ENCODE measurements around the gene ARHGAP24. TPM values are rescaled to one million over a fixed set of nuclear protein-coding genes. Genes with fewer than 3 reads are reported as not detected.
"Not testable (repeated sequence)": the region's sequence is repeated elsewhere in the genome, so short reads cannot be mapped to it uniquely, and the experiment has no call there.

ARHGAP24 gene
- total RNA-seq, 1 experiment from 2014 or later, result 2.8 TPM

DNA sequence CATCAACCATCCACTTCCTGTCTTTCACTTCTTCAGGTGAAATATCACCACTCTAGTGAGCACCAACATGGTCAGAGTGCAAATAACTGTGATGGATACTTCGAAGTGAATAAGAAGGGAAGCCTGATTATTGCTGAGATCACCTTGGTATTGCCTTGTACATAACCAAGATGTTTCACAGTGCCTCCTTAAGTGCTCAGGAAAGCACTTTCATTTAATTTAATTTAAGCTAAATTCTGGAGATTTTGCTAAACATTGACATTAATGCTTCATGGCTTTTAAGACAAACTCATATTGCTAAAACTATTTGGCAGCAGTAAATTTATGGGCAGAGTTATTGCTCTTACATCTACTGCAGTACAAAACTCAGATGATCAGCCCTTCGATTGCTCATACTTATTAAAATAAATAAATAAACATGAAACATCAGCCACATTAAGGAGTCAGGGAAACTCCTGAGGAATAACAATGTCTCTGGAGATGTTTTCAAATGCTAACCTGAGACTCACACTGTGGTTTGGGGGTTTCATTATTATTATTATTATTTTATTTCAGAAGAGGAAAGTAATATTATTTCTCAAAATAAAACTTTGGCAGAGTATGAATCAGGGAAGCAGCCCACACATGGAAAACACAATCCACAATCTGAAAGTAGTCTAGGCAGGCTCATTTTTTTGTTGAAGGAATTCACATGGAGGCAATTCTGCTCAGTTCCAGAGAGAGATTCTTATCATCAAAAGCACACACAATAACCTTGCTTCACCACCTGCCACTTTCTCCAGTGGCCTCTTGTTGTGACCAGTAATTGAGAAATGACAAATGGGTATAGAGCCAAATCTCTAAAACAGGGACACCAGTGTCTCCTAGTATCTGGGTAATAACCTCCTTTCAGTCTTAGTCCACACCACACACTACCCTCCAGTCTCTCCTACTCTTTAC is 540.7 kb downstream of the ARHGAP24 start:
- DNase-seq (ENCODE audit: low read depth), result no peak

GRCh38 chr4:86019362-86019761 is 544.4 kb downstream of the ARHGAP24 start:
- no peak for DNase-seq (ENCODE audit: low read depth)

GRCh38 chr4:86019906-86020305 is 545.0 kb downstream of the ARHGAP24 start:
- DNase-seq (ENCODE audit: low read depth), result no peak

DNA sequence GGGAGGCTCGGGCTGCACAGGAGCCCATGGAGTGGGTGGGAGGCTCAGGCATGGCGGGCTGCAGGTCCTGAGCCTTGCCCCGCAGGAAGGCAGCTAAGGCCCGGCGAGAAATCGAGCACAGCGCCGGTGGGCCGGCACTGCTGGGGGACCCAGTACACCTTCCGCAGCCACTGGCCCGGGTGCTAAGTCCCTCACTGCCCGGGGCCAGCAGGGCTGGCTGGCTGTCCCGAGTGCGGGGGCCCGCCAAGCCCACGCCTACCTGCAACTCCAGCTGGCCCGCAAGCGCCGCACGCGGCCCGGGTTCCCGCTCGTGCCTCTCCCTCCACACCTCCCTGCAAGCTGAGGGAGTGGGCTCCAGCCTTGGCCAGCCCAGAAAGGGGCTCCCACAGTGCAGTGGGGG is 546.7 kb downstream of the ARHGAP24 start:
- DNase-seq (ENCODE audit: low read depth), result not testable (repeated sequence)

DNA sequence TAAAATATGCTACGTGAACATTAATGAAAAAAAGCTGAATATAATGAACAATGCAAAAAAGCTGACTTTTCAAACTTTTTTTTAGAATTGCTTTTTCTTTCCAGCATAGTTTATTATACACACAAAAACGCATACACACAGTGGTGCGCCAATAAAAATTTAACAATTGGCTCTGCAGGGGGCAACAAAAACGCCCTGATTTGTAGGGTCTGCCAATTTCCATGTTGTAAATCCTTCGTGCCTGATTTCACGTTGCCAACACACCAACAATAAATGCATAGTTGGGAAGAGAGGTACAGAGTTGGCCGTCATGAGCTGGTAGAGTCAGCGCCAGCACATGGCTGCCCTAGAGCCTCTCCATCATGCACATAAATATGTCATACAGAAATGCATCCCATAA is 551.8 kb downstream of the ARHGAP24 start:
- DNase-seq (ENCODE audit: low read depth), result no peak

DNA sequence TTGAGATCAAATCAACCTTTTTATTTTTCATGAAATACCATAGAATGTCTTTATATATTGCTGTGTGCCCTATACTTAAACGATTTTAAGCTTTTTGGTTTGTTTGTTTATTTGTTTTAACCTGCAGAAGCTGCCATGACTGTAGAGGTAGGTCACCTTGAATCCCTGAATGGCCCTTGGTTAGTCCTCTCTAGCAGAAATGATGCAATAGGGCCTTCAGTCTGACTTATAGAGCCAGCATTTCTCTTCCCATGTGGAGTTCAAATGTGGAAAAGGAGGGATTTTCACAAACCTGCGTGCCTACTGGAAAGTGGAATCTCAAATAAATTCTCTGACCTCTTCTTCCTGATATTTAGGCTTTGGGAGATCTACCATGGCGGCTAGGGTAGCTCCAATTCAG is 557.0 kb downstream of the ARHGAP24 start:
- no peak for DNase-seq (ENCODE audit: low read depth)

GRCh38 chr4:86032476-86033022 is 557.6 kb downstream of the ARHGAP24 start:
- peak; percentile 24 for DNase-seq (ENCODE audit: low read depth)

DNA sequence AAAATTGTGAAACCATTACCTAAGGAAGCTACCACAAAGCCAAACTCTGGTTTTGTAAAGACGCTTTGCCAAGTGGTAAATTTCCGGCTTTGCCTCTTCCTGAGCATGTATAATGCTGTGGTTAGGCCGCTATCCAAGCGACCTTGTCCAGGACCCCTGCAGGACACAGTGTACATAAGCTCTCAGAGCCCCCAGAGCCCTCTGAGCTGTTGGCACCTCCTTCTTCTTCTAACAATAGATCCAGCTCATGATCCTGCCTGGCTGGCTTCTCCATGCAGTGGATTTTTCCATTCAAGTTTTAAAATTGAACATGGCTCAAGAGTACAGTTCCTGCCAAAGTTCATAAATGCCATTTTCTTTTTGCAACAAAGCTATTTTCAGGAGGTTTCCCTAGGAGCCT is 558.2 kb downstream of the ARHGAP24 start:
- DNase-seq (ENCODE audit: low read depth), result peak; percentile 15

- DNase-seq (ENCODE audit: low read depth), result no peak
These were observed 559.7 kb downstream of the ARHGAP24 start for GRCh38 chr4:86034616-86035015.

DNA sequence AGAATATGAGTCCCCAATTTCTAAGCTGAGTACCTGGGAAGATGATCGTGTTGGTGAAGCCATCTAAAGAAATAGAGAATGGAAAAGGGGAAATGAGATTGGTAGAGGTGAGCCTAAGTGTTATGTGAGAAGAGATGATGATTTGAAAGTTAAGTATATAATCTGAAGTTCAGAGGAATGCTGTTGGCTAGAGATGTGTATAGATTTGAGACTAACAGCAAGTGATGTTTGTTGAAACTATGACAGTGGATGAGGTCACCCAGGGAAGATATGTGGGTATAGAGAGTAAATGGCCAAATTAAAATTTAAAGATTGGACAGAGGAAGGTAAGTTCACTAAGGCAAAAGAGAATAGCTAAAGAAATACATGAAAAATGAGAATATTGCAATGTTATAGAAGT is 560.7 kb downstream of the ARHGAP24 start:
- no peak for DNase-seq (ENCODE audit: low read depth)

DNA sequence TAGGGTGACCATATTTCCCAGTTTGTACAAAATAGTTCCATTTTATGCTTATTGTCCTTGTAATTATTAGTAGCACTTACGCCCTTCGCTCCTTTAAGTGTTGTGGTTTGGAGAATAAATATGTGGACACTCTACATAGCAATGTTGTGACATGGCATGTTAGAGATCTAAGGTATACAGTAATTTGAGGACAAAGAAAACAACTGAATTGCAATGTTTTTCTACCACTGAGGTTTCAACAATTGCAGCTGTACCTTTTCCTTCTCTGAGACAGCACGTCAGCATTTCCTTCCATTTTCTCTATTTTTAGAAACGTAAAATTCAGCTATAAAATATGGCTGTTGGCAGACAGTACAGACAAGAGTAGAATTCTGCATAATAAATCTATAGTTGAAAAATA is 561.8 kb downstream of the ARHGAP24 start:
- DNase-seq (ENCODE audit: low read depth), result peak; percentile 9

GRCh38 chr4:86038037-86038436 is 563.1 kb downstream of the ARHGAP24 start:
- no peak for DNase-seq (ENCODE audit: low read depth)

DNA sequence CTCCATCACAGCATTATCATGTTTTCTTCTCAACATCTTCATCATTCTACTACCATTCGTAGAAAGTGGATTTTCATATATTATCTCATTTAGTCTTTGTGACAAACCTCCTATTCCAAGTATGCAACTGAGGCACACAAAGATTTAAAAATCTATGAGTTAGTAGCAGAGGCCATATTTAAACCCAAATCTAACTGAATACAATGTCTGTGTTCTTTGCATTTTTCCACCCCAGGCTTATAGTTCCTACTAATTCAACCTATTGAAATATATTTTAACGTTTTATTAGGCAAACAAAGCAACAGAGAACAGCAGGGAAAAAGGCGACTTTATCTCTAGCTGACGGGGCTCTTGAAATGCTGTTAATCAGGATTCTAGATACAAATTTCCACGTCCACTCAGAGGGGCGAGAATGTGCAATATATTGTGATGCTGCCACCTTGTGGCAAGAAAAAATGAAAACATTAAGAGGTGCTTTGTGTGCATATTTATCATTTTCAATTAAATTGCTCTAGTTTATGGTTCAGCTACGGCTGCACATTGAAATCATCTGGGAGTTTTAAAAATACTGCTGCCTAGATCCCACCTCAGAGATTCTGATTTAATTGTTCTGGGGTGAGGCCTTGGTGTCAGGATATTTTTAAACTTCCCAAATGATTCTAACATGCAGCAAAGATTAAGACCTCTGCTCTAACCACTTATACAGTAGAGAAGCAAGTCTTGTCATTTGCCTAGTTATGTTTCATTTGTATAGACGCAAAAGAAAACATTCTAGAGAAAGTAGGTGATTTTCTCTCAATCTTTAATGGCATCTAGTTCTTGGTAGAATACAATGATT is 569.0 kb downstream of the ARHGAP24 start:
- peak; percentile 23 for DNase-seq (ENCODE audit: low read depth)

DNA sequence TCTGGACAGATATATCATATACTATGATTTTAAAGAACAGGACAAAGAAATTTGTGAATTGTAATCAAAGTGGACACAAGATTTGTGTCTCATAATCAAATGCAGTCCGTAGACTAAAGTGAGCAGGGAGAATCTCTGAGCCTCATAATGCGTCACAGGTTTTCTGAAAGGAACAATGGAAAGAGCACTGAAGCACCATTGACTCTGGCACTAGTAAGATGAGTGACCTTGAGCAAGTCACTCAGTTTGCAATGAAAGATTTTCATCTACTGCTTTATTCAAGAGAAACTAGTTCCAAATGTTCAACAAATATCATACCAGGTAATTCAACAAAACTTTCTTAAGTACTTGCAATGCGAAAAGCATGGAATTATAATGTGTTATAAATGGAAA is 569.6 kb downstream of the ARHGAP24 start:
- no peak for DNase-seq (ENCODE audit: low read depth)

DNA sequence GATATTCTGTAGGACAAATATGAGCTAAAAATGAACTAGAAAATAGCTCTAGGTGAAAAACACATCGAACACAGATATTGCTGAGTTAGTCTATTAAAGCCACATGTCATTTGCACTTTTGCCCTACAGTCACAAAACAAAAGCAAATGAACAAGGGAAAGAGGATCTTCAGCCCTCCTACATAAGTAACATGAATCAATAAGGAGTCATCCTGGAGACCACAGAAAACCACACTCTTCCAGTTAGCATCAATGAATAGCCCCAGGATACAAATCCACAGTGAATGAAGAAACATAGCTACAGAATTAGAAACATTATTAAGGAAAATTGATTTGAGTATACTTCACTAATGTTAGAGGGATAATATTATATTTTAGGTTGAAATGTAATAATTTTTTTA is 573.5 kb downstream of the ARHGAP24 start:
- no peak for DNase-seq (ENCODE audit: low read depth)

- no peak for DNase-seq (ENCODE audit: low read depth)
These were observed 575.5 kb downstream of the ARHGAP24 start for GRCh38 chr4:86050496-86050895.

All from Daoy (cell line).